HG02970 (cell line): Measurements from ENCODE around the gene TMEM63C.

Experiments used
- ATAC-seq: cut with Tn5 transposase; IDR thresholded peaks from one replicate; pipeline ENCODE4 v1.9.1; 2021; ENCODE audit warnings: mild to moderate bottlenecking, moderate library complexity, moderate number of reproducible peaks; ENCODE audit not compliant: unreplicated experiment, low FRiP score

Gene TMEM63C

GRCh38 chr14:77306416-77306815, 124.8 kb downstream of the TMEM63C start:
- ATAC-seq = no peak

GRCh38 chr14:77306851-77307496, 125.4 kb downstream of the TMEM63C start:
- ATAC-seq = no peak
